Measurements from ENCODE around the gene MMP3. TPM values are rescaled to one million over a fixed set of nuclear protein-coding genes. Genes with fewer than 3 reads are reported as not detected.

The MMP3 gene
- total RNA-seq: not detected in 2 replicates

DNA sequence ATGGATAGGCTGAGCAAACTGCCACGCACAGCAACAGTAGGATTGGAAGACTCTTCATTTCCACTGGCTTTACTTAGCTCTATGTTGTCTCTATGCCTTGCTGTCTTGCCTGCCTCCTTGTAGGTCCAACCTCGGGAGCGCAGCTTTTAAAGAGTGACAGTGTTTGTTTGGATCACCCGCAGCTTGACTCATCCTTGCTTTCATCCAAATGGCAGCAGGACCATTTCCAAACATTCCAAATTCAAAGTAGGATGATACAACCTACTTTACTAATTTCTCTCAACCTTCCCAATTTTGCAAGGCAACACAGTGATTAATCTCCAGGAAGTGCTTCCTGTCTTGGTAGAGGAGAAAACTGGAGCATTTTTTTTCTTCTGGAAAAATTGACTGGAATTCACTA is at the start of gene MMP3:
MMP3 (minus strand) TSS at position 121 of the 400 bp plus-strand sequence; CDS start at position 58, 63 bp downstream.

DNA sequence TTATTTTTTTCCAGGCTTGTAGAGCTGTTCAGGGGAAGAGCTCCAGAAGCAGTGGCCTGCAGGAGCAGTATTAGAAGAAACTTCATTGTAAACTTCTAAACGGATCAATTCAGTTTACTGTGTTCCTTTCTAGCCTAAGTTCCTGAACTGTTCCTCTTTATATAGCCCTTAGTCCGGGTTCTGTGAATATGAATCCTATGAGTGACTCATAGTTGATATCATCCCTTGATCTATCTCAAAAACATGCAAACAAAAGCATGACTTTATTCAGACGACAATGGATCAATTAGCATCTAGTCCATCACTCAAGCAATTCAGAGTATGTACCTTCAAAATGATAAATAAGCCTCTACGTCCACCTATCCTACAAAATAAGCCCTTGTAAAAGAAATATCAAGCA is 31.4 kb upstream of the MMP3 start, which contains the start of gene MMP12:
MMP12 (minus strand) TSS at position 131 of the 400 bp plus-strand sequence; CDS start at position 86, 45 bp downstream.

DNA sequence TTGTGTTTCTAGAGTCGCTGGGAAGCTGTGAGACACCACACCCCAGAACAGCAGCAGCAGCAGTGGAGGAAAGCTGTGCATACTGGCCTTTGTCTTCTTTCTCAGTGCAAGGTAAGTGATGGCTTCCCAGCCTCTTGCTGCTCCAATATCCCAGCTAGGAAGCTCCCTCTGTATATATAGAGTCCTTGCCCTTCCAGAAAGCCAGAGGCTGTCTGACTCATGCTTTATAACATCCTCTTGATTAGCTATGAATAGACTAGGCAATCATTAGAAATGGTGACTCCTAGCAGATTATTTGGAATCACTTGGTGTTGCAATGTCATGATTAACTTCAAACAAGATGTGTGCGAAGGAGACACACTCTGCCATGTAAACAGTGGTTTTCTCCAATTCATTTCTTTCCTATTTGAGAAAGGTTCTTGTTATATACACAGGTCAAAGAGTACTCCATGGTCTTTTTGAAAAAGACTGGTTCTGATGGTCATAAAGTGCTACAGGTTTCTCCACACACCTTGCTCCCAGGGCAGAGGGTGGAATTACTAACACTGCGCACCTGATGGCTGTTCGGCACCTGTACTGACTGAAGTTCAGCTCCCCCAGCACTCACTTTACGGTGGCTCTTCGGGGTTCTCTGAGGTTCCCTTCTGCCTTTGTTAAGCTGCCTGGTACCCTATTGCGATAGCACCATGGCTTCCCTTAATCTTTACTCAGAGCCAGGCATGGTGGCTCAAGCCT is 45.2 kb downstream of the MMP3 start, which contains the start of gene MMP1:
MMP1 (minus strand) TSS at position 149 of the 735 bp plus-strand sequence; CDS start at position 81, 68 bp downstream.

Other genes with a start within 250 kb of the MMP3 start
- not detected in 2 replicates for gene MMP20, start 218.3 kb downstream of the MMP3 start, total RNA-seq
- not detected in 2 replicates for gene MMP27, start 137.8 kb downstream of the MMP3 start, total RNA-seq
- gene MMP8, start 118.7 kb downstream of the MMP3 start, total RNA-seq: not detected in 2 replicates
- gene MMP10, start 63.0 kb downstream of the MMP3 start, total RNA-seq: 87.9 and 94.7 TPM in 2 replicates
- 562 and 4,071 TPM in 2 replicates for gene MMP1, start 45.4 kb downstream of the MMP3 start, total RNA-seq
- not detected in 2 replicates for gene MMP12, start 31.4 kb upstream of the MMP3 start, total RNA-seq
- not detected in 2 replicates for gene MMP13, start 112.1 kb upstream of the MMP3 start, total RNA-seq
- 75.8 and 80.5 TPM in 2 replicates for gene DCUN1D5, start 248.6 kb upstream of the MMP3 start, total RNA-seq

Data from vein endothelial cell (primary cell).